ENCODE data around the gene RNASE11. TPM values are rescaled to one million over a fixed set of nuclear protein-coding genes. Genes with fewer than 3 reads are reported as not detected.

The RNASE11 gene
- total and polyA plus RNA-seq, 9 of the 15 experiments (the other 6 are each of a cell fraction or from before 2014, with no cell fraction given) = 0.16 to 0.29 (median 0.22) TPM; not detected in 6

GRCh38 chr14:20613094-20614037, 25.6 kb upstream of the RNASE11 start (continued):
- TF ChIP-seq HDAC3 (IDR thresholded peaks at IDR 0.05; ENCODE audit: borderline replicate concordance, partially characterized antibody) = no peak
- peak; percentile 63 for TF ChIP-seq ZSCAN29 (IDR thresholded peaks at IDR 0.05)
- TF ChIP-seq, protein P1, sequence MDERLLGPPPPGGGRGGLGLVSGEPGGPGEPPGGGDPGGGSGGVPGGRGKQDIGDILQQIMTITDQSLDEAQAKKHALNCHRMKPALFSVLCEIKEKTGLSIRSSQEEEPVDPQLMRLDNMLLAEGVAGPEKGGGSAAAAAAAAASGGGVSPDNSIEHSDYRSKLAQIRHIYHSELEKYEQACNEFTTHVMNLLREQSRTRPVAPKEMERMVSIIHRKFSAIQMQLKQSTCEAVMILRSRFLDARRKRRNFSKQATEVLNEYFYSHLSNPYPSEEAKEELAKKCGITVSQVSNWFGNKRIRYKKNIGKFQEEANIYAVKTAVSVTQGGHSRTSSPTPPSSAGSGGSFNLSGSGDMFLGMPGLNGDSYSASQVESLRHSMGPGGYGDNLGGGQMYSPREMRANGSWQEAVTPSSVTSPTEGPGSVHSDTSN (CRISPR knock-in tag; IDR thresholded peaks at IDR 0.05; ENCODE audit: low read depth) = no peak
- TF ChIP-seq, protein P1 (tag; conservative IDR thresholded peaks at IDR 0.05; ENCODE audit: low read depth) = peak; percentile 15; the same call in 1 of the 2 replicates
- TF ChIP-seq ATF1 (CRISPR knock-in tag; IDR thresholded peaks at IDR 0.05) = no peak
- TF ChIP-seq ATF1 (tag; IDR thresholded peaks at IDR 0.05) = peak; percentile 74
- no peak for TF ChIP-seq NFXL1 (CRISPR knock-in tag; IDR thresholded peaks at IDR 0.05)
- TF ChIP-seq, protein P2, sequence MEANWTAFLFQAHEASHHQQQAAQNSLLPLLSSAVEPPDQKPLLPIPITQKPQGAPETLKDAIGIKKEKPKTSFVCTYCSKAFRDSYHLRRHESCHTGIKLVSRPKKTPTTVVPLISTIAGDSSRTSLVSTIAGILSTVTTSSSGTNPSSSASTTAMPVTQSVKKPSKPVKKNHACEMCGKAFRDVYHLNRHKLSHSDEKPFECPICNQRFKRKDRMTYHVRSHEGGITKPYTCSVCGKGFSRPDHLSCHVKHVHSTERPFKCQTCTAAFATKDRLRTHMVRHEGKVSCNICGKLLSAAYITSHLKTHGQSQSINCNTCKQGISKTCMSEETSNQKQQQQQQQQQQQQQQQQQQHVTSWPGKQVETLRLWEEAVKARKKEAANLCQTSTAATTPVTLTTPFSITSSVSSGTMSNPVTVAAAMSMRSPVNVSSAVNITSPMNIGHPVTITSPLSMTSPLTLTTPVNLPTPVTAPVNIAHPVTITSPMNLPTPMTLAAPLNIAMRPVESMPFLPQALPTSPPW (CRISPR knock-in tag; IDR thresholded peaks at IDR 0.05) = peak; percentile 42; the same call in 1 of the 2 replicates
- no peak for TF ChIP-seq SMC3 (conservative IDR thresholded peaks at IDR 0.05; ENCODE audit: insufficient read depth, low read depth, low read length)
- TF ChIP-seq HOMEZ (CRISPR knock-in tag; IDR thresholded peaks at IDR 0.05) = no peak
- peak; percentile 44 to 76 (median 58) for TF ChIP-seq CTCF (IDR thresholded peaks at IDR 0.05 in 2 of 3, conservative IDR thresholded peaks at IDR 0.05 in 1 of 3; ENCODE audit: insufficient read depth in 2 of 3, low read depth in 1 of 3, low read length in 3 of 3)
- TF ChIP-seq TCF15 (CRISPR knock-in tag; IDR thresholded peaks at IDR 0.05) = no peak
- TF ChIP-seq SIN3A (IDR thresholded peaks at IDR 0.05; ENCODE audit: borderline replicate concordance in 2 of 2, control insufficient read depth in 1 of 2, low read depth in 2 of 2, low read length in 2 of 2) = peak; percentile 59 to 67; a peak in 2 of 4 replicates
- TF ChIP-seq NFATC3 (IDR thresholded peaks at IDR 0.05) = no peak
- no peak; the same call in 1 of the 2 replicates for TF ChIP-seq GABPB1 (CRISPR knock-in tag; IDR thresholded peaks at IDR 0.05)

Measured in K562 (cell line).